GM12878 (cell line): ENCODE results near the gene ANKFY1. TPM values are rescaled to one million over a fixed set of nuclear protein-coding genes. Genes with fewer than 3 reads are reported as not detected.

Experiments
- ATAC-seq: fragments of 200-7000 bp; cut with Tn5 transposase; 3 replicates; pipeline ENCODE4 v1.9.1; 2020; ENCODE audit warnings: mild to moderate bottlenecking, moderate library complexity
- BruUV-seq: library from RNA; stranded (reverse); fragments of 400-500 nt; replicated peaks from 2 replicates; lab custom pipeline; 2021; lab: Mats Ljungman, UMichigan
- CTCF ChIA-PET: fragments of 300-600 bp; sonication (Branson Sonifier 250); formaldehyde crosslinking; extraction: SDS; loops from one replicate; lab custom pipeline; 2021; ENCODE audit warnings: inconsistent platforms; lab: Yijun Ruan, JAX
- POLR2A ChIA-PET: fragments of 350-600 bp; formaldehyde crosslinking; extraction: SDS; loops from one replicate; lab custom pipeline; 2021; ENCODE audit warnings: inconsistent platforms; lab: Charles Lee
- RAD21 ChIA-PET: fragments of 300-600 bp; sonication (Branson Sonifier 250); formaldehyde crosslinking; loops from one replicate; lab custom pipeline; 2023; ENCODE audit warnings: antibody characterized with exemption; ENCODE audit not compliant: unreplicated experiment; lab: Charles Lee
- SMC1A ChIA-PET: fragments of 300-600 bp; sonication (Branson Sonifier 250); formaldehyde crosslinking; loops from one replicate; lab custom pipeline; 2023; ENCODE audit not compliant: unreplicated experiment, uncharacterized antibody; lab: Charles Lee
- DNase-seq: peaks from one replicate; pipeline ENCODE4 v3.0.0-alpha.2; 2011; ENCODE audit warnings: low read depth, low spot score
- FAIRE-seq: peaks from 3 replicates; lab custom pipeline; 2011; peaks lifted over from hg19 to GRCh38; lab: Jason Lieb, UNC
- H2AFZ ChIP-seq: 2 replicates; pipeline ENCODE4 v1.6.0; 2011; ENCODE audit warnings: low read depth, low read length, control low read depth; ENCODE audit not compliant: control insufficient read depth
- H3K27ac ChIP-seq: 2 replicates; pipeline ENCODE4 v1.5.1; 2011; ENCODE audit warnings: control low read depth; ENCODE audit not compliant: control insufficient read depth, insufficient read depth
- H3K27me3 ChIP-seq, 2 experiments: replicated peaks in 1 of 2; 2 replicates each; pipeline versions ENCODE4 v1.6.0 to v1.6.1; 2011; ENCODE audit warnings: low read length in 1 of 2; ENCODE audit not compliant: control insufficient read depth in 2 of 2, insufficient read depth in 2 of 2
- H3K36me3 ChIP-seq, 2 experiments: 2 replicates each; pipeline ENCODE4 v1.5.1; 2011; ENCODE audit warnings: low read length in 1 of 2; ENCODE audit not compliant: control insufficient read depth in 2 of 2, insufficient read depth in 2 of 2
- H3K4me1 ChIP-seq: 2 replicates; pipeline ENCODE4 v1.6.1; 2011; ENCODE audit warnings: mild to moderate bottlenecking, low read length, moderate library complexity, mixed read lengths; ENCODE audit not compliant: control insufficient read depth, insufficient read depth
- H3K4me2 ChIP-seq: 2 replicates; pipeline ENCODE4 v1.6.0; 2011; ENCODE audit warnings: control low read depth; ENCODE audit not compliant: control insufficient read depth, insufficient read depth
- H3K4me3 ChIP-seq: fragments of 200-600 bp; sonication (generic); 2 replicates; pipeline ENCODE4 v1.5.1; 2016
- H3K79me2 ChIP-seq: 2 replicates; pipeline ENCODE4 v1.6.0; 2011; ENCODE audit warnings: low read length; ENCODE audit not compliant: control insufficient read depth, insufficient read depth
- H3K9ac ChIP-seq: 2 replicates; pipeline ENCODE4 v1.8.0; 2011; ENCODE audit warnings: low read length, control low read depth, mixed read lengths; ENCODE audit not compliant: control insufficient read depth, insufficient read depth
- H3K9me3 ChIP-seq: replicated peaks from 3 replicates; pipeline ENCODE4 v1.5.1; 2011; ENCODE audit warnings: mild to moderate bottlenecking, low read length; ENCODE audit not compliant: control insufficient read depth, insufficient read depth
- H4K20me1 ChIP-seq: 2 replicates; pipeline ENCODE4 v1.6.0; 2011; ENCODE audit not compliant: control insufficient read depth, insufficient read depth
- ASH2L ChIP-seq: fragments of 300-600, 200-600 bp; sonication (generic); IDR thresholded peaks from 2 replicates; pipeline ENCODE4 v1.6.1; 2017; ENCODE audit warnings: low read depth, mild to moderate bottlenecking, borderline replicate concordance
- CBFB ChIP-seq: IDR thresholded peaks from 2 replicates; pipeline ENCODE4 v1.6.1; 2016; ENCODE audit warnings: antibody characterized with exemption, low read depth
- CREM ChIP-seq: IDR thresholded peaks from 2 replicates; pipeline ENCODE4 v1.6.1; 2014; ENCODE audit warnings: antibody characterized with exemption, low read depth
- E2F4 ChIP-seq: IDR thresholded peaks from 2 replicates; pipeline ENCODE4 v1.6.1; 2012; ENCODE audit warnings: low read depth, low read length, improper control_type of control experiment
- GATAD2B ChIP-seq: fragments of 450-650 bp; conservative IDR thresholded peaks from 2 replicates; pipeline ENCODE4 v1.6.1; 2017; ENCODE audit warnings: low read depth, mild to moderate bottlenecking, moderate library complexity
- KLF5 ChIP-seq: fragments of 450-650 bp; IDR thresholded peaks from 2 replicates; pipeline ENCODE4 v1.6.1; 2014; ENCODE audit warnings: mild to moderate bottlenecking; ENCODE audit not compliant: partially characterized antibody
- MAX ChIP-seq: IDR thresholded peaks from 2 replicates; pipeline ENCODE4 v1.6.1; 2012; ENCODE audit warnings: low read depth, low read length, improper control_type of control experiment
- MTA3 ChIP-seq: IDR thresholded peaks from 2 replicates; pipeline ENCODE4 v1.6.1; 2012; ENCODE audit warnings: low read length, inconsistent platforms, borderline replicate concordance
- MXI1 ChIP-seq: fragments of 150-350 bp; IDR thresholded peaks from 2 replicates; pipeline ENCODE4 v1.6.1; 2011; ENCODE audit warnings: low read depth, mild to moderate bottlenecking, inconsistent platforms, low read length, improper control_type of control experiment
- NKRF ChIP-seq: fragments of 450-650 bp; conservative IDR thresholded peaks from 2 replicates; pipeline ENCODE4 v1.6.1; 2017; ENCODE audit warnings: mild to moderate bottlenecking, moderate library complexity
- NR2C2 ChIP-seq: IDR thresholded peaks from 2 replicates; pipeline ENCODE4 v1.6.1; 2011; ENCODE audit warnings: borderline replicate concordance, low read depth; ENCODE audit not compliant: control insufficient read depth, insufficient read length
- SIN3A ChIP-seq: IDR thresholded peaks from 2 replicates; pipeline ENCODE4 v1.6.1; 2012; ENCODE audit warnings: low read depth, low read length, improper control_type of control experiment
- SIX5 ChIP-seq: IDR thresholded peaks from 2 replicates; pipeline ENCODE4 v1.6.1; 2011; ENCODE audit warnings: mild to moderate bottlenecking, low read depth, low read length, moderate library complexity; ENCODE audit not compliant: severe bottlenecking
- SP1 ChIP-seq: IDR thresholded peaks from one replicate; pipeline ENCODE4 v1.6.1; 2011; ENCODE audit warnings: low read depth, low read length
- SRF ChIP-seq, 2 experiments: IDR thresholded peaks; 2 replicates each; pipeline ENCODE4 v1.6.1; 2011; ENCODE audit warnings: low read depth in 2 of 2, low read length in 2 of 2, mild to moderate bottlenecking in 1 of 2, moderate library complexity in 1 of 2
- ZBED1 ChIP-seq: IDR thresholded peaks from 2 replicates; pipeline ENCODE4 v1.6.1; 2016; ENCODE audit warnings: borderline replicate concordance
- ZBTB33 ChIP-seq: fragments of 450-650 bp; IDR thresholded peaks from 2 replicates; pipeline ENCODE4 v1.6.1; 2017; ENCODE audit warnings: mild to moderate bottlenecking
- ZNF24 ChIP-seq: fragments of 450-650 bp; IDR thresholded peaks from 2 replicates; pipeline ENCODE4 v1.6.1; 2017; ENCODE audit warnings: antibody characterized with exemption, mild to moderate bottlenecking
- WGBS: methylation state at CpG from one replicate; pipeline ENCODE4 v1.1.6; 2016; ENCODE audit warnings: low lambda C conversion rate; ENCODE audit not compliant: insufficient replicate concordance, insufficient coverage; ENCODE audit errors: missing lambda C conversion rate; 5-methylcytosine and 5-hydroxymethylcytosine counted together
- in situ Hi-C: fragments of 300-500 bp; cut with MboI; formaldehyde crosslinking; loops from 9 replicates; pipeline ENCODE4 v1.14.3; 2018; ENCODE audit warnings: mixed read lengths
- intact Hi-C: fragments of 100-400 bp; cut with micrococcal nuclease; formaldehyde crosslinking; loops from one replicate; pipeline ENCODE4 v1.14.2; 2022; ENCODE audit not compliant: unreplicated experiment
- polyA plus RNA-seq, 11 experiments: library from polyadenylated mRNA; depleted of rRNA in 4 of 11; unstranded in 6 of 11; stranded (reverse) in 5 of 11; fragments of >200 nt; fragmentation: Nextera tagmentation in 4 of 11; fragmentation: Illumina TruSeq in 1 of 11; extraction: Ambion mirVana in 4 of 11; extraction: Trizol in 1 of 11; gene quantifications; 1 replicate in 1 of 11; 2 replicates in 10 of 11; pipeline versions ENCODE4 v1.2.1 to v1.2.3, GENCODE V29; 2011 to 2016; ENCODE audit warnings: inconsistent platforms in 2 of 11, missing spikeins in 2 of 11, low read depth in 1 of 11
- total RNA-seq, 4 experiments: library from RNA; depleted of rRNA in 3 of 4; stranded (reverse); fragments of >200 nt in 3 of 4; fragmentation: Illumina TruSeq in 1 of 4; extraction: Trizol in 1 of 4; gene quantifications; 2 replicates each; pipeline versions ENCODE4 v1.2.1 to v1.2.3, GENCODE V29; 2013 to 2021

ANKFY1 gene
- total and polyA plus RNA-seq, 10 of the 15 experiments (the other 5 are each of a cell fraction or from before 2014, with no cell fraction given): 3.0 to 27.7 (median 16.4) TPM

GRCh38 chr17:4143563-4144421 is 120.0 kb downstream of the ANKFY1 start:
- Histone ChIP-seq H3K4me1 (peaks cover 12% of the 10 kb centered on the region), H3K9ac (peak overlapping the region; percentile 94), H3K4me3 (peak overlapping the region; percentile 78), H3K27me3 (no peaks in the 10 kb centered on the region), H3K27ac (peak overlapping the region; percentile 96), H3K9me3 (no peaks in the 10 kb centered on the region), H3K36me3 (no peaks in the 10 kb centered on the region), H3K4me2 (peak overlapping the region; percentile 98), H2AFZ (peak overlapping the region; percentile 75), H4K20me1 (no peaks in the 10 kb centered on the region), H3K79me2 (peaks cover 47% of the 10 kb centered on the region)
- SMC1A ChIA-PET: interaction anchor here (0.9 kb wide), 1 partner anchor 9 kb away, joined by 3 read pairs; no protein-coding TSS in a partner anchor
- WGBS: under 1% methylated on average over 69 of the region's 69 CpGs
- CTCF ChIA-PET: interaction anchor here (0.5 to 1.7 kb wide), 7 partner anchors 56 to 677 kb away, joined by 3 to 6 read pairs (median 3); no protein-coding TSS in a partner anchor
- intact Hi-C loops: loop anchor here (2.0 kb wide), 1 partner anchor 69 kb away; no protein-coding TSS in a partner anchor
- POLR2A ChIA-PET: interaction anchor here (0.6 to 2.1 kb wide), 14 partner anchors 9 to 422 kb away, joined by 3 to 9 read pairs (median 3); partner anchors contain the start of genes ANKFY1 and NCBP3
- FAIRE-seq: peak; percentile 78
- DNase-seq: peak; percentile 71
- BruUV-seq: no TSS peak
- RAD21 ChIA-PET: interaction anchor here (0.5 to 2.0 kb wide), 5 partner anchors 56 to 270 kb away, joined by 3 to 7 read pairs (median 4); no protein-coding TSS in a partner anchor
- ATAC-seq: peak; percentile 88
- in situ Hi-C loops: no loop called here
- no peak for TF ChIP-seq ASH2L
- no peak for TF ChIP-seq NR2C2
- peak; percentile 25; the same call in 1 of the 2 replicates for TF ChIP-seq ZBED1
- 0 out of 2 replicates have a peak, but pooled peaks have one; percentile 54 for TF ChIP-seq MTA3
- TF ChIP-seq E2F4: no peak
- peak; percentile 56 for TF ChIP-seq GATAD2B
- peak in 1 of 2 experiments; percentile 30; a peak in 1 of 4 replicates for TF ChIP-seq SRF (IDR thresholded peaks at IDR 0.05; ENCODE audit: low read depth in 2 of 2, low read length in 2 of 2)
- peak; percentile 98 for TF ChIP-seq CREM
- no peak; the same call in 1 of the 2 replicates for TF ChIP-seq MAX
- no peak for TF ChIP-seq ZBTB33
- TF ChIP-seq NKRF: peak; percentile 54
- no peak for TF ChIP-seq SP1
- TF ChIP-seq MXI1: no peak
- 0 out of 2 replicates have a peak, but pooled peaks have one; percentile 4 for TF ChIP-seq ZNF24
- no peak for TF ChIP-seq KLF5
- peak; percentile 61; the same call in 1 of the 2 replicates for TF ChIP-seq SIN3A
- no peak for TF ChIP-seq SIX5
- TF ChIP-seq CBFB: peak; percentile 78; the same call in 1 of the 2 replicates
